ENCODE results near the gene BDH2.

DNA sequence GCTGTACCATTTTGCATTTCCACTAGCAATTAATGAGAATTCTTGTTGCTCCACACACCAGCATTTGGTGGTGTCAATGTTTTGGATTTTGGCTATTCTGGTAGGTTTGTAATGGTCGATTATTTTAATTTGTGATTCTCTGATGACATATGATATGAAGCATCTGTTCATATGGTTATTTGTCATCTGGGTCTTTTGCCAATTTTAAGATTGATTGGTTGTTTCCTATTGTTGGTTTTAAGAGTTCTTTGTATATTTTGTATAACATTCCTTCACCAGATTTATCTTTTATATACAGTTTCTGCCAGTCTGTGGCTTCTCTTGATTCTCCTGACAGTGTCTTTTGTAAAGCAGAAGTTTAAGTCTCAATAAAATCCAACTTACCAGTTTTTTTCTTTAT lies 18.5 kb upstream of the BDH2 start:
- no peak for TF ChIP-seq POLR2AphosphoS5 (IDR thresholded peaks at IDR 0.05; ENCODE audit: borderline replicate concordance, low read depth, low read length)
- TF ChIP-seq EZH2 (IDR thresholded peaks at IDR 0.05): no peak
